PC-3 (cell line): ENCODE data around the gene EGFL7.

Experiments
- CTCF ChIP-seq: fragments of 300-600 bp; sonication (generic); conservative IDR thresholded peaks from 2 replicates; pipeline ENCODE4 v1.5.1; 2017; ENCODE audit warnings: antibody characterized with exemption, low read depth, mild to moderate bottlenecking, low read length
- EZH2 ChIP-seq: fragments of 300-600 bp; sonication (generic); IDR thresholded peaks from one replicate; pipeline ENCODE4 v1.6.1; 2017; ENCODE audit warnings: antibody characterized with exemption, mild to moderate bottlenecking, low read length; ENCODE audit not compliant: unreplicated experiment
- EZH2phosphoT487 ChIP-seq: fragments of 300-600 bp; sonication (generic); IDR thresholded peaks from 2 replicates; pipeline ENCODE4 v1.6.1; 2018; ENCODE audit warnings: mild to moderate bottlenecking, antibody characterized with exemption, low read length, borderline replicate concordance

GRCh38 chr9:136643596-136644342 lies 18.9 kb upstream of the EGFL7 start:
- TF ChIP-seq CTCF (no peak), EZH2 (no peak), EZH2phosphoT487 (no peak)
